HepG2 (cell line): Measurements from ENCODE around the gene EMC8.

Experiments
- DMAP1 ChIP-seq: IDR thresholded peaks from 2 replicates; pipeline ENCODE4 v1.6.1; 2016
- ESRRA ChIP-seq: sonication (generic); formaldehyde crosslinking; IDR thresholded peaks from 2 replicates; pipeline ENCODE4 v1.5.1; 2020; ENCODE audit warnings: mild to moderate bottlenecking, low read depth, missing genetic modification reagents
- HCFC1 ChIP-seq: fragments of 150-350 bp; IDR thresholded peaks from 2 replicates; pipeline ENCODE4 v1.6.1; 2014; ENCODE audit warnings: low read depth, low read length
- NR3C1 ChIP-seq: sonication (generic); formaldehyde crosslinking; IDR thresholded peaks from 2 replicates; pipeline ENCODE4 v1.4.0; 2020; ENCODE audit warnings: missing genetic modification reagents
- POLR2A ChIP-seq, 2 experiments: IDR thresholded peaks; 2 replicates each; pipeline ENCODE4 v1.6.1; 2011; ENCODE audit warnings: low read depth in 2 of 2, low read length in 2 of 2, mild to moderate bottlenecking in 1 of 2, moderate library complexity in 1 of 2; ENCODE audit not compliant: insufficient read depth in 1 of 2
- SP1 ChIP-seq, 2 experiments: fragments of 450-650 bp in 1 of 2; sonication (generic) in 1 of 2; formaldehyde crosslinking in 1 of 2; IDR thresholded peaks; 2 replicates each; pipeline versions ENCODE4 v1.4.0 to v1.6.1; 2016 to 2020; ENCODE audit warnings: missing genetic modification reagents in 1 of 2
- ZBTB7A ChIP-seq: sonication (generic); formaldehyde crosslinking; IDR thresholded peaks from 2 replicates; pipeline ENCODE4 v1.8.0; 2022; ENCODE audit warnings: mild to moderate bottlenecking, missing genetic modification reagents
- ZNF737 ChIP-seq: sonication (generic); formaldehyde crosslinking; IDR thresholded peaks from 2 replicates; pipeline ENCODE4 v1.5.0; 2020; ENCODE audit warnings: missing genetic modification reagents, mild to moderate bottlenecking, borderline replicate concordance
- ZSCAN31 ChIP-seq: sonication (generic); formaldehyde crosslinking; IDR thresholded peaks from 2 replicates; pipeline ENCODE4 v1.5.0; 2020; ENCODE audit warnings: low read depth, mild to moderate bottlenecking, missing genetic modification reagents
- TF ChIP-seq, protein P1 (sequence below), 2 experiments: IDR thresholded peaks; 2 replicates each; pipeline ENCODE4 v1.6.1; 2011 to 2012; ENCODE audit warnings: low read length in 2 of 2, borderline replicate concordance in 1 of 2, low read depth in 1 of 2, mild to moderate bottlenecking in 1 of 2, moderate library complexity in 1 of 2
- TF ChIP-seq, protein P2 (sequence below): sonication (generic); formaldehyde crosslinking; IDR thresholded peaks from 2 replicates; pipeline ENCODE4 v1.5.0; 2020; ENCODE audit warnings: mild to moderate bottlenecking, missing genetic modification reagents, moderate library complexity
- TF ChIP-seq, protein P3 (sequence below): sonication (generic); formaldehyde crosslinking; IDR thresholded peaks from 2 replicates; pipeline ENCODE4 v1.4.0; 2020; ENCODE audit warnings: missing genetic modification reagents, mild to moderate bottlenecking, borderline replicate concordance
- TF ChIP-seq, protein P4 (sequence below): sonication (generic); formaldehyde crosslinking; IDR thresholded peaks from 2 replicates; pipeline ENCODE4 v1.4.0; 2020; ENCODE audit warnings: missing genetic modification reagents
- TF ChIP-seq, protein P5 (sequence below): sonication (generic); formaldehyde crosslinking; IDR thresholded peaks from 2 replicates; pipeline ENCODE4 v1.9.0; 2022; ENCODE audit warnings: missing genetic modification reagents, mild to moderate bottlenecking, borderline replicate concordance

DNA sequence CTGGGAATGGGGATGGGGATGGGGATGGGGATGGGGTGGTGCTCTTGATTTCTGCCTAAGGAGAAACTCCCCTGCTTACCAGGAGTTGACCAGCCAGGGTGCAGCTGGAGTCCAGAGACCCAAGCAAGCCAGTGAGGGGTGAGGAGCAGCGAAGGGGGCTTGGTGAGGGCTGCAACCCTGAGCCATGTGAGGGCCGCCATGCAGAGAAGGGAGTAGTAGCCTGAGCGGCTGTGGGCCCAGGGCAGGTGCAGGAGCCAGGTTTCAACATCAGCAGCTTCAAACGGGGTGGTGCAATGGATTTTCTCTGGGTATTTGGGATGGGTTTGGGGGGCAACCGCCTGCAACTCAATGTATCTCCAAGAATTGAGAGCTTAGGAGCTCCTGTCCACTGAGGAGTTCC is 35.4 kb upstream of the EMC8 start:
- TF ChIP-seq ZBTB7A (CRISPR knock-in tag) (no peak), HCFC1 (no peak), ZNF737 (CRISPR knock-in tag) (no peak), SP1 (IDR thresholded peaks at IDR 0.05) (no peak), SP1 (CRISPR knock-in tag; IDR thresholded peaks at IDR 0.05) (no peak), NR3C1 (CRISPR knock-in tag) (no peak), POLR2A (IDR thresholded peaks at IDR 0.05; ENCODE audit: insufficient read depth in 1 of 2, low read depth in 2 of 2, low read length in 2 of 2) (no peak), ZSCAN31 (CRISPR knock-in tag) (no peak), DMAP1 (CRISPR knock-in tag) (no peak), ESRRA (no peak)
- TF ChIP-seq, protein P1, sequence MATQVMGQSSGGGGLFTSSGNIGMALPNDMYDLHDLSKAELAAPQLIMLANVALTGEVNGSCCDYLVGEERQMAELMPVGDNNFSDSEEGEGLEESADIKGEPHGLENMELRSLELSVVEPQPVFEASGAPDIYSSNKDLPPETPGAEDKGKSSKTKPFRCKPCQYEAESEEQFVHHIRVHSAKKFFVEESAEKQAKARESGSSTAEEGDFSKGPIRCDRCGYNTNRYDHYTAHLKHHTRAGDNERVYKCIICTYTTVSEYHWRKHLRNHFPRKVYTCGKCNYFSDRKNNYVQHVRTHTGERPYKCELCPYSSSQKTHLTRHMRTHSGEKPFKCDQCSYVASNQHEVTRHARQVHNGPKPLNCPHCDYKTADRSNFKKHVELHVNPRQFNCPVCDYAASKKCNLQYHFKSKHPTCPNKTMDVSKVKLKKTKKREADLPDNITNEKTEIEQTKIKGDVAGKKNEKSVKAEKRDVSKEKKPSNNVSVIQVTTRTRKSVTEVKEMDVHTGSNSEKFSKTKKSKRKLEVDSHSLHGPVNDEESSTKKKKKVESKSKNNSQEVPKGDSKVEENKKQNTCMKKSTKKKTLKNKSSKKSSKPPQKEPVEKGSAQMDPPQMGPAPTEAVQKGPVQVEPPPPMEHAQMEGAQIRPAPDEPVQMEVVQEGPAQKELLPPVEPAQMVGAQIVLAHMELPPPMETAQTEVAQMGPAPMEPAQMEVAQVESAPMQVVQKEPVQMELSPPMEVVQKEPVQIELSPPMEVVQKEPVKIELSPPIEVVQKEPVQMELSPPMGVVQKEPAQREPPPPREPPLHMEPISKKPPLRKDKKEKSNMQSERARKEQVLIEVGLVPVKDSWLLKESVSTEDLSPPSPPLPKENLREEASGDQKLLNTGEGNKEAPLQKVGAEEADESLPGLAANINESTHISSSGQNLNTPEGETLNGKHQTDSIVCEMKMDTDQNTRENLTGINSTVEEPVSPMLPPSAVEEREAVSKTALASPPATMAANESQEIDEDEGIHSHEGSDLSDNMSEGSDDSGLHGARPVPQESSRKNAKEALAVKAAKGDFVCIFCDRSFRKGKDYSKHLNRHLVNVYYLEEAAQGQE (IDR thresholded peaks at IDR 0.05; ENCODE audit: borderline replicate concordance in 1 of 2, low read depth in 1 of 2, low read length in 2 of 2): no peak
- TF ChIP-seq, protein P2, sequence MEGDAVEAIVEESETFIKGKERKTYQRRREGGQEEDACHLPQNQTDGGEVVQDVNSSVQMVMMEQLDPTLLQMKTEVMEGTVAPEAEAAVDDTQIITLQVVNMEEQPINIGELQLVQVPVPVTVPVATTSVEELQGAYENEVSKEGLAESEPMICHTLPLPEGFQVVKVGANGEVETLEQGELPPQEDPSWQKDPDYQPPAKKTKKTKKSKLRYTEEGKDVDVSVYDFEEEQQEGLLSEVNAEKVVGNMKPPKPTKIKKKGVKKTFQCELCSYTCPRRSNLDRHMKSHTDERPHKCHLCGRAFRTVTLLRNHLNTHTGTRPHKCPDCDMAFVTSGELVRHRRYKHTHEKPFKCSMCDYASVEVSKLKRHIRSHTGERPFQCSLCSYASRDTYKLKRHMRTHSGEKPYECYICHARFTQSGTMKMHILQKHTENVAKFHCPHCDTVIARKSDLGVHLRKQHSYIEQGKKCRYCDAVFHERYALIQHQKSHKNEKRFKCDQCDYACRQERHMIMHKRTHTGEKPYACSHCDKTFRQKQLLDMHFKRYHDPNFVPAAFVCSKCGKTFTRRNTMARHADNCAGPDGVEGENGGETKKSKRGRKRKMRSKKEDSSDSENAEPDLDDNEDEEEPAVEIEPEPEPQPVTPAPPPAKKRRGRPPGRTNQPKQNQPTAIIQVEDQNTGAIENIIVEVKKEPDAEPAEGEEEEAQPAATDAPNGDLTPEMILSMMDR (CRISPR knock-in tag): no peak
- TF ChIP-seq, protein P3, sequence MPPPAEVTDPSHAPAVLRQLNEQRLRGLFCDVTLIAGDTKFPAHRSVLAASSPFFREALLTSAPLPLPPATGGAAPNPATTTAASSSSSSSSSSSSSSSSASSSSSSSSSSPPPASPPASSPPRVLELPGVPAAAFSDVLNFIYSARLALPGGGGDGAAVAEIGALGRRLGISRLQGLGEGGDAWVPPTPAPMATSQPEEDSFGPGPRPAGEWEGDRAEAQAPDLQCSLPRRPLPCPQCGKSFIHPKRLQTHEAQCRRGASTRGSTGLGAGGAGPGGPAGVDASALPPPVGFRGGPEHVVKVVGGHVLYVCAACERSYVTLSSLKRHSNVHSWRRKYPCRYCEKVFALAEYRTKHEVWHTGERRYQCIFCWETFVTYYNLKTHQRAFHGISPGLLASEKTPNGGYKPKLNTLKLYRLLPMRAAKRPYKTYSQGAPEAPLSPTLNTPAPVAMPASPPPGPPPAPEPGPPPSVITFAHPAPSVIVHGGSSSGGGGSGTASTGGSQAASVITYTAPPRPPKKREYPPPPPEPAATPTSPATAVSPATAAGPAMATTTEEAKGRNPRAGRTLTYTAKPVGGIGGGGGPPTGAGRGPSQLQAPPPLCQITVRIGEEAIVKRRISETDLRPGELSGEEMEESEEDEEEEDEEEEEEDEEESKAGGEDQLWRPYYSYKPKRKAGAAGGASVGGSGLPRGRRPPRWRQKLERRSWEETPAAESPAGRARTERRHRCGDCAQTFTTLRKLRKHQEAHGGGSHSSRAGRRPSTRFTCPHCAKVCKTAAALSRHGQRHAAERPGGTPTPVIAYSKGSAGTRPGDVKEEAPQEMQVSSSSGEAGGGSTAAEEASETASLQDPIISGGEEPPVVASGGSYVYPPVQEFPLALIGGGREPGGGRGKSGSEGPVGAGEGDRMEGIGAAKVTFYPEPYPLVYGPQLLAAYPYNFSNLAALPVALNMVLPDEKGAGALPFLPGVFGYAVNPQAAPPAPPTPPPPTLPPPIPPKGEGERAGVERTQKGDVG (CRISPR knock-in tag): no peak
- TF ChIP-seq, protein P4, sequence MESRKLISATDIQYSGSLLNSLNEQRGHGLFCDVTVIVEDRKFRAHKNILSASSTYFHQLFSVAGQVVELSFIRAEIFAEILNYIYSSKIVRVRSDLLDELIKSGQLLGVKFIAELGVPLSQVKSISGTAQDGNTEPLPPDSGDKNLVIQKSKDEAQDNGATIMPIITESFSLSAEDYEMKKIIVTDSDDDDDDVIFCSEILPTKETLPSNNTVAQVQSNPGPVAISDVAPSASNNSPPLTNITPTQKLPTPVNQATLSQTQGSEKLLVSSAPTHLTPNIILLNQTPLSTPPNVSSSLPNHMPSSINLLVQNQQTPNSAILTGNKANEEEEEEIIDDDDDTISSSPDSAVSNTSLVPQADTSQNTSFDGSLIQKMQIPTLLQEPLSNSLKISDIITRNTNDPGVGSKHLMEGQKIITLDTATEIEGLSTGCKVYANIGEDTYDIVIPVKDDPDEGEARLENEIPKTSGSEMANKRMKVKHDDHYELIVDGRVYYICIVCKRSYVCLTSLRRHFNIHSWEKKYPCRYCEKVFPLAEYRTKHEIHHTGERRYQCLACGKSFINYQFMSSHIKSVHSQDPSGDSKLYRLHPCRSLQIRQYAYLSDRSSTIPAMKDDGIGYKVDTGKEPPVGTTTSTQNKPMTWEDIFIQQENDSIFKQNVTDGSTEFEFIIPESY (CRISPR knock-in tag): no peak
- TF ChIP-seq, protein P5, sequence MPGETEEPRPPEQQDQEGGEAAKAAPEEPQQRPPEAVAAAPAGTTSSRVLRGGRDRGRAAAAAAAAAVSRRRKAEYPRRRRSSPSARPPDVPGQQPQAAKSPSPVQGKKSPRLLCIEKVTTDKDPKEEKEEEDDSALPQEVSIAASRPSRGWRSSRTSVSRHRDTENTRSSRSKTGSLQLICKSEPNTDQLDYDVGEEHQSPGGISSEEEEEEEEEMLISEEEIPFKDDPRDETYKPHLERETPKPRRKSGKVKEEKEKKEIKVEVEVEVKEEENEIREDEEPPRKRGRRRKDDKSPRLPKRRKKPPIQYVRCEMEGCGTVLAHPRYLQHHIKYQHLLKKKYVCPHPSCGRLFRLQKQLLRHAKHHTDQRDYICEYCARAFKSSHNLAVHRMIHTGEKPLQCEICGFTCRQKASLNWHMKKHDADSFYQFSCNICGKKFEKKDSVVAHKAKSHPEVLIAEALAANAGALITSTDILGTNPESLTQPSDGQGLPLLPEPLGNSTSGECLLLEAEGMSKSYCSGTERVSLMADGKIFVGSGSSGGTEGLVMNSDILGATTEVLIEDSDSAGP: no peak
